HCT116 (cell line): ENCODE measurements around the gene FLNB. TPM values are rescaled to one million over a fixed set of nuclear protein-coding genes. Genes with fewer than 3 reads are reported as not detected.

ENCODE experiments used
- total RNA-seq: library from RNA; stranded (reverse); gene quantifications from one replicate; pipeline ENCODE4 v1.2.1, GENCODE V29; 2021; ENCODE audit not compliant: unreplicated experiment

Gene FLNB
- total RNA-seq, 1 experiment from 2014 or later = 116 TPM

Other genes starting within 250 kb of the FLNB start
- not detected for gene DNASE1L3, start 202.6 kb downstream of the FLNB start, total RNA-seq
- gene ABHD6, start 229.4 kb downstream of the FLNB start, total RNA-seq = 12.7 TPM